Measurements from ENCODE around the gene CD160. TPM values are rescaled to one million over a fixed set of nuclear protein-coding genes. Genes with fewer than 3 reads are reported as not detected.
"Not testable (repeated sequence)": the region's sequence is repeated elsewhere in the genome, so short reads cannot be mapped to it uniquely, and the experiment has no call there.

CD160 gene
- total and polyA plus RNA-seq, 3 experiments from 2014 or later, result 22.3 to 31.6 (median 24.6) TPM

- H3K9me3 Mint-ChIP-seq; POLR2A ChIA-PET; H3K4me3 ChIP-seq (ENCODE audit: low read length); H3K36me3 ChIP-seq (ENCODE audit: insufficient read depth, low read length); H3K27me3 Mint-ChIP-seq; H3K4me1 ChIP-seq (ENCODE audit: insufficient read depth, low read length); H3K4me3 Mint-ChIP-seq; H3K9me3 ChIP-seq (ENCODE audit: low read length); H3K27me3 ChIP-seq (ENCODE audit: insufficient read depth, low read length, poor library complexity, severe bottlenecking); H3K4me1 Mint-ChIP-seq; CTCF ChIA-PET; H3K27ac ChIP-seq (ENCODE audit: low read depth, low read length); DNase-seq; H3K27ac Mint-ChIP-seq: not testable (repeated sequence)
- peaks cover 11 to 59% (median 17%) of the 10 kb centered on the region in 3 donors for H3K36me3 Mint-ChIP-seq
Observed at GRCh38 chr1:145765127-145765526, 45.8 kb downstream of the CD160 start.

GRCh38 chr1:145765585-145766360 lies 46.5 kb downstream of the CD160 start:
- H3K4me1 Mint-ChIP-seq; H3K27me3 ChIP-seq (ENCODE audit: insufficient read depth, low read length, poor library complexity, severe bottlenecking); CTCF ChIA-PET; DNase-seq; H3K9me3 Mint-ChIP-seq; H3K27ac ChIP-seq (ENCODE audit: low read depth, low read length); H3K9me3 ChIP-seq (ENCODE audit: low read length); H3K36me3 ChIP-seq (ENCODE audit: insufficient read depth, low read length); POLR2A ChIA-PET; H3K4me3 ChIP-seq (ENCODE audit: low read length); H3K27me3 Mint-ChIP-seq; H3K4me1 ChIP-seq (ENCODE audit: insufficient read depth, low read length); H3K4me3 Mint-ChIP-seq: not testable (repeated sequence)
- H3K27ac Mint-ChIP-seq, result peak overlapping the region in 1 of 8 donors; percentile 19
- H3K36me3 Mint-ChIP-seq, result peaks cover 7 to 60% (median 13%) of the 10 kb centered on the region in 3 donors

GRCh38 chr1:145766926-145767325 lies 47.6 kb downstream of the CD160 start:
- H3K4me3 ChIP-seq (ENCODE audit: low read length); POLR2A ChIA-PET; H3K27me3 Mint-ChIP-seq; H3K4me1 ChIP-seq (ENCODE audit: insufficient read depth, low read length); CTCF ChIA-PET; H3K27ac Mint-ChIP-seq; H3K36me3 ChIP-seq (ENCODE audit: insufficient read depth, low read length); H3K27me3 ChIP-seq (ENCODE audit: insufficient read depth, low read length, poor library complexity, severe bottlenecking); H3K27ac ChIP-seq (ENCODE audit: low read depth, low read length); H3K4me3 Mint-ChIP-seq; H3K9me3 ChIP-seq (ENCODE audit: low read length); DNase-seq; H3K9me3 Mint-ChIP-seq; H3K4me1 Mint-ChIP-seq: not testable (repeated sequence)
- H3K36me3 Mint-ChIP-seq, result peaks cover 3 to 60% (median 8%) of the 10 kb centered on the region in 3 donors

- H3K27ac Mint-ChIP-seq; POLR2A ChIA-PET; DNase-seq; H3K4me1 ChIP-seq (ENCODE audit: insufficient read depth, low read length); H3K27me3 Mint-ChIP-seq; H3K4me3 Mint-ChIP-seq; CTCF ChIA-PET; H3K36me3 ChIP-seq (ENCODE audit: insufficient read depth, low read length); H3K27ac ChIP-seq (ENCODE audit: low read depth, low read length); H3K9me3 Mint-ChIP-seq; H3K4me1 Mint-ChIP-seq; H3K9me3 ChIP-seq (ENCODE audit: low read length); H3K4me3 ChIP-seq (ENCODE audit: low read length); H3K27me3 ChIP-seq (ENCODE audit: insufficient read depth, low read length, poor library complexity, severe bottlenecking): not testable (repeated sequence)
- H3K36me3 Mint-ChIP-seq, result peaks cover 0 to 64% (median 13%) of the 10 kb centered on the region in 3 donors
Observed at GRCh38 chr1:145768004-145768403, 48.7 kb downstream of the CD160 start.

GRCh38 chr1:145771056-145771455 lies 51.8 kb downstream of the CD160 start:
- no peaks in the 10 kb centered on the region for H3K4me1 ChIP-seq (ENCODE audit: insufficient read depth, low read length)
- no peaks in the 10 kb centered on the region for H3K9me3 Mint-ChIP-seq
- H3K9me3 ChIP-seq (ENCODE audit: low read length), result no peaks in the 10 kb centered on the region
- H3K36me3 ChIP-seq (ENCODE audit: insufficient read depth, low read length), result peaks cover 7% of the 10 kb centered on the region
- H3K27me3 Mint-ChIP-seq, result no peaks in the 10 kb centered on the region
- no peak overlapping the region for H3K4me3 ChIP-seq (ENCODE audit: low read length)
- no peaks in the 10 kb centered on the region for H3K27me3 ChIP-seq (ENCODE audit: insufficient read depth, low read length, poor library complexity, severe bottlenecking)
- peak overlapping the region in 1 of 8 donors; percentile 43 for H3K27ac Mint-ChIP-seq
- DNase-seq, result no peak
- no peak overlapping the region for H3K27ac ChIP-seq (ENCODE audit: low read depth, low read length)
- ChIA-PET POLR2A (no interaction called here), CTCF (no interaction called here)
- no peak overlapping the region for H3K4me3 Mint-ChIP-seq
- peaks cover 17 to 21% (median 20%) of the 10 kb centered on the region in 3 donors for H3K4me1 Mint-ChIP-seq
- peaks cover 5 to 58% (median 14%) of the 10 kb centered on the region in 3 donors for H3K36me3 Mint-ChIP-seq

- H3K27me3 ChIP-seq (ENCODE audit: insufficient read depth, low read length, poor library complexity, severe bottlenecking), result no peaks in the 10 kb centered on the region
- CTCF ChIA-PET, result interaction anchor here (1.2 kb wide), 1 partner anchor 72 kb away, joined by 3 read pairs; the partner anchor contains the start of gene NUDT17
- Mint-ChIP-seq H3K4me1 (peaks cover 17 to 21% (median 20%) of the 10 kb centered on the region in 3 donors), H3K36me3 (peaks cover 5 to 56% (median 14%) of the 10 kb centered on the region in 3 donors), H3K4me3 (no peak overlapping the region), H3K9me3 (no peaks in the 10 kb centered on the region), H3K27ac (peak overlapping the region; percentile 0 to 89 (median 66)), H3K27me3 (no peaks in the 10 kb centered on the region)
- peaks cover 7% of the 10 kb centered on the region for H3K36me3 ChIP-seq (ENCODE audit: insufficient read depth, low read length)
- H3K27ac ChIP-seq (ENCODE audit: low read depth, low read length), result no peak overlapping the region
- DNase-seq, result no peak
- POLR2A ChIA-PET, result no interaction called here
- no peaks in the 10 kb centered on the region for H3K4me1 ChIP-seq (ENCODE audit: insufficient read depth, low read length)
- no peak overlapping the region for H3K4me3 ChIP-seq (ENCODE audit: low read length)
- H3K9me3 ChIP-seq (ENCODE audit: low read length), result no peaks in the 10 kb centered on the region
Observed at GRCh38 chr1:145773423-145773822, 54.1 kb downstream of the CD160 start.

- no peaks in the 10 kb centered on the region for H3K9me3 Mint-ChIP-seq
- H3K4me3 Mint-ChIP-seq, result no peak overlapping the region
- H3K27me3 ChIP-seq (ENCODE audit: insufficient read depth, low read length, poor library complexity, severe bottlenecking), result no peaks in the 10 kb centered on the region
- H3K27ac ChIP-seq (ENCODE audit: low read depth, low read length), result no peak overlapping the region
- no peaks in the 10 kb centered on the region for H3K4me1 ChIP-seq (ENCODE audit: insufficient read depth, low read length)
- ChIA-PET POLR2A (no interaction called here), CTCF (no interaction called here)
- peaks cover 5 to 43% (median 17%) of the 10 kb centered on the region in 3 donors for H3K36me3 Mint-ChIP-seq
- no peak for DNase-seq
- H3K36me3 ChIP-seq (ENCODE audit: insufficient read depth, low read length), result no peaks in the 10 kb centered on the region
- no peaks in the 10 kb centered on the region for H3K9me3 ChIP-seq (ENCODE audit: low read length)
- H3K4me3 ChIP-seq (ENCODE audit: low read length), result no peak overlapping the region
- no peaks in the 10 kb centered on the region for H3K27me3 Mint-ChIP-seq
- H3K4me1 Mint-ChIP-seq, result peaks cover 14 to 21% (median 17%) of the 10 kb centered on the region in 3 donors
- H3K27ac Mint-ChIP-seq, result peak overlapping the region in 2 of 8 donors; percentile 25 to 36
Observed at GRCh38 chr1:145777357-145778145, 58.3 kb downstream of the CD160 start.

GRCh38 chr1:145778146-145778540 lies 58.8 kb downstream of the CD160 start:
- peaks cover 10 to 16% (median 12%) of the 10 kb centered on the region in 3 donors for H3K4me1 Mint-ChIP-seq
- Histone ChIP-seq H3K27ac (ENCODE audit: low read depth, low read length) (no peak overlapping the region), H3K27me3 (ENCODE audit: insufficient read depth, low read length, poor library complexity, severe bottlenecking) (no peaks in the 10 kb centered on the region), H3K36me3 (ENCODE audit: insufficient read depth, low read length) (no peaks in the 10 kb centered on the region), H3K4me3 (ENCODE audit: low read length) (no peak overlapping the region), H3K4me1 (ENCODE audit: insufficient read depth, low read length) (no peaks in the 10 kb centered on the region), H3K9me3 (ENCODE audit: low read length) (no peaks in the 10 kb centered on the region)
- peak overlapping the region in 1 of 8 donors; percentile 81 for H3K27ac Mint-ChIP-seq
- peaks cover 5 to 41% (median 13%) of the 10 kb centered on the region in 3 donors for H3K36me3 Mint-ChIP-seq
- no peak for DNase-seq
- no peaks in the 10 kb centered on the region for H3K27me3 Mint-ChIP-seq
- no peak overlapping the region for H3K4me3 Mint-ChIP-seq
- ChIA-PET POLR2A (no interaction called here), CTCF (no interaction called here)
- H3K9me3 Mint-ChIP-seq, result no peaks in the 10 kb centered on the region

Data from CD8-positive, alpha-beta memory T cell (primary cell).